Ishikawa (cell line): ENCODE measurements around the gene TCF4.

Experiments used
- CEBPB ChIP-seq: IDR thresholded peaks from 2 replicates; pipeline ENCODE4 v1.6.1; 2012
- CREB1 ChIP-seq: IDR thresholded peaks from 2 replicates; pipeline ENCODE4 v1.6.1; 2012; ENCODE audit warnings: low read depth
- EGR1 ChIP-seq: IDR thresholded peaks from 2 replicates; pipeline ENCODE4 v1.6.1; 2012
- EP300 ChIP-seq: IDR thresholded peaks from 2 replicates; pipeline ENCODE4 v1.6.1; 2012; ENCODE audit warnings: borderline replicate concordance
- MAX ChIP-seq: IDR thresholded peaks from 2 replicates; pipeline ENCODE4 v1.6.1; 2012
- NFIC ChIP-seq: IDR thresholded peaks from 2 replicates; pipeline ENCODE4 v1.6.1; 2012
- RAD21 ChIP-seq: IDR thresholded peaks from 2 replicates; pipeline ENCODE4 v1.6.1; 2012; ENCODE audit warnings: low read depth
- REST ChIP-seq: IDR thresholded peaks from 2 replicates; pipeline ENCODE4 v1.6.1; 2012; ENCODE audit warnings: low read depth, mild to moderate bottlenecking
- TAF1 ChIP-seq: IDR thresholded peaks from 2 replicates; pipeline ENCODE4 v1.6.1; 2012; ENCODE audit warnings: low read depth, mild to moderate bottlenecking
- TCF12 ChIP-seq: IDR thresholded peaks from 2 replicates; pipeline ENCODE4 v1.6.1; 2012; ENCODE audit warnings: low read depth
- TEAD4 ChIP-seq: IDR thresholded peaks from 2 replicates; pipeline ENCODE4 v1.6.1; 2012
- YY1 ChIP-seq: IDR thresholded peaks from 2 replicates; pipeline ENCODE4 v1.6.1; 2012; ENCODE audit warnings: low read depth
- ZBTB7A ChIP-seq: IDR thresholded peaks from 2 replicates; pipeline ENCODE4 v1.6.1; 2012; ENCODE audit warnings: low read depth

- TF ChIP-seq EP300: no peak
- TF ChIP-seq TAF1: no peak
- TF ChIP-seq EGR1: no peak
- TF ChIP-seq YY1: no peak
- TF ChIP-seq ZBTB7A: no peak
- no peak for TF ChIP-seq CREB1
- TF ChIP-seq TEAD4: no peak
- TF ChIP-seq RAD21: no peak
- TF ChIP-seq REST: no peak
- no peak for TF ChIP-seq MAX
- no peak for TF ChIP-seq NFIC
- no peak for TF ChIP-seq TCF12
- no peak for TF ChIP-seq CEBPB
These were observed 234.2 kb downstream of the TCF4 start for GRCh38 chr18:55353806-55354205.
